Measurements from ENCODE around the gene SREBF2. TPM values are rescaled to one million over a fixed set of nuclear protein-coding genes. Genes with fewer than 3 reads are reported as not detected.
"Not testable (repeated sequence)": the region's sequence is repeated elsewhere in the genome, so short reads cannot be mapped to it uniquely, and the experiment has no call there.

The SREBF2 gene
- total and polyA plus RNA-seq, 3 experiments from 2014 or later = 24.5 to 87.1 (median 85.1) TPM

DNA sequence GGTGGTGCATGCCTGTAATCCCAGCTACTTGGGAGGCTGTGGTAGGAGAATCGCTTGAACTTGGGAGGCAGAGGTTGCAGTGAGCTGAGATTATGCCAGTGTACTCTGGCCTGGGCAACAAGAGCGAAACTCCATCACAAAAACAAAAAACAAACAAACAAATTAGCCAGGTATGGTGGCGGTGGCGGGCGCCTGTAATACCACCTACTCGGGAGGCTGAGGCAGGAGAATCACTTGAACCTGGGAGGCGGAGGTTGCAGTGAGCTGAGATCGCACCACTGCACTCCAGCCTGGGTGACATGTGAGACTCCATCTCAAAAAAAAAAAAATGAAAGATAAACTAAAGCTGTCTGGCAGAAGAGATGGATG lies 116.0 kb downstream of the SREBF2 start:
- H3K4me3 Mint-ChIP-seq = peak overlapping the region in 1 of 7 donors; percentile 19
- H3K27me3 ChIP-seq (ENCODE audit: insufficient read depth, low read length, poor library complexity, severe bottlenecking); H3K36me3 ChIP-seq (ENCODE audit: insufficient read depth, low read length); H3K36me3 Mint-ChIP-seq; H3K27ac Mint-ChIP-seq; DNase-seq; POLR2A ChIA-PET; H3K27ac ChIP-seq (ENCODE audit: low read depth, low read length); H3K27me3 Mint-ChIP-seq; H3K9me3 Mint-ChIP-seq; H3K4me3 ChIP-seq (ENCODE audit: low read length); H3K9me3 ChIP-seq (ENCODE audit: low read length): not testable (repeated sequence)
- peaks cover 8 to 16% (median 10%) of the 10 kb centered on the region in 3 donors for H3K4me1 Mint-ChIP-seq
- CTCF ChIA-PET = interaction anchor here (1.6 to 2.9 kb wide), 2 partner anchors 8 to 203 kb away, joined by 5 to 10 read pairs; no protein-coding TSS in a partner anchor
- H3K4me1 ChIP-seq (ENCODE audit: insufficient read depth, low read length) = peaks cover 18% of the 10 kb centered on the region

GRCh38 chr22:41949297-41949965 lies 116.5 kb downstream of the SREBF2 start:
- Histone ChIP-seq H3K4me3 (ENCODE audit: low read length) (no peak overlapping the region), H3K36me3 (ENCODE audit: insufficient read depth, low read length) (no peaks in the 10 kb centered on the region), H3K27ac (ENCODE audit: low read depth, low read length) (no peak overlapping the region), H3K9me3 (ENCODE audit: low read length) (no peaks in the 10 kb centered on the region), H3K27me3 (ENCODE audit: insufficient read depth, low read length, poor library complexity, severe bottlenecking) (no peaks in the 10 kb centered on the region), H3K4me1 (ENCODE audit: insufficient read depth, low read length) (peaks cover 18% of the 10 kb centered on the region)
- DNase-seq = no peak
- H3K9me3 Mint-ChIP-seq = no peaks in the 10 kb centered on the region
- H3K27me3 Mint-ChIP-seq = no peaks in the 10 kb centered on the region
- no peak overlapping the region for H3K27ac Mint-ChIP-seq
- ChIA-PET POLR2A (no interaction called here), CTCF (interaction anchor here (0.7 to 2.9 kb wide), 4 partner anchors 9 to 647 kb away, joined by 3 to 10 read pairs (median 4); no protein-coding TSS in a partner anchor)
- H3K36me3 Mint-ChIP-seq = peaks cover 0 to 2% (median 0%) of the 10 kb centered on the region in 3 donors
- peak overlapping the region in 1 of 7 donors; percentile 19 for H3K4me3 Mint-ChIP-seq
- H3K4me1 Mint-ChIP-seq = peaks cover 8 to 16% (median 10%) of the 10 kb centered on the region in 3 donors

- ChIA-PET CTCF (interaction anchor here (0.8 kb wide), 2 partner anchors 11 to 89 kb away, joined by 3 read pairs; no protein-coding TSS in a partner anchor), POLR2A (interaction anchor here (1.3 kb wide), 1 partner anchor 11 kb away, joined by 3 read pairs; no protein-coding TSS in a partner anchor)
Measured at GRCh38 chr22:41951898-41952474, 119.1 kb downstream of the SREBF2 start, which contains the start of gene SMIM45. Gene SMIM45, plus strand, starts transcription at chr22:41952150.

GRCh38 chr22:41952713-41953112 lies 119.8 kb downstream of the SREBF2 start:
- Mint-ChIP-seq H3K9me3 (no peaks in the 10 kb centered on the region), H3K4me3 (no peak overlapping the region), H3K27me3 (no peaks in the 10 kb centered on the region), H3K27ac (no peak overlapping the region), H3K4me1 (peaks cover 4 to 5% (median 4%) of the 10 kb centered on the region in 3 donors), H3K36me3 (no peaks in the 10 kb centered on the region)
- Histone ChIP-seq H3K36me3 (ENCODE audit: insufficient read depth, low read length) (no peaks in the 10 kb centered on the region), H3K4me3 (ENCODE audit: low read length) (no peak overlapping the region), H3K4me1 (ENCODE audit: insufficient read depth, low read length) (peaks cover under 1% of the 10 kb centered on the region), H3K27me3 (ENCODE audit: insufficient read depth, low read length, poor library complexity, severe bottlenecking) (no peaks in the 10 kb centered on the region), H3K9me3 (ENCODE audit: low read length) (no peaks in the 10 kb centered on the region), H3K27ac (ENCODE audit: low read depth, low read length) (no peak overlapping the region)
- DNase-seq = no peak
- CTCF ChIA-PET = no interaction called here
- POLR2A ChIA-PET = interaction anchor here (1.3 kb wide), 1 partner anchor 12 kb away, joined by 3 read pairs; no protein-coding TSS in a partner anchor

More at GRCh38 chr22:41951898-41952474, 119.1 kb downstream of the SREBF2 start, which contains the start of gene SMIM45:
- H3K9me3 ChIP-seq (ENCODE audit: low read length) = no peaks in the 10 kb centered on the region
- no peak within 1 kb of the TSS for H3K4me3 ChIP-seq (ENCODE audit: low read length)
- Mint-ChIP-seq H3K9me3 (no peaks in the 10 kb centered on the region), H3K27me3 (no peaks in the 10 kb centered on the region), H3K27ac (peak within 1 kb of the TSS in 1 of 8 donors; percentile 54), H3K4me3 (no peak within 1 kb of the TSS), H3K36me3 (no peaks in the 10 kb centered on the region), H3K4me1 (peaks cover 0 to 3% (median 2%) of the 10 kb centered on the region in 3 donors)
- no peak within 1 kb of the TSS for H3K27ac ChIP-seq (ENCODE audit: low read depth, low read length)
- DNase-seq = no peak
- no peaks in the 10 kb centered on the region for H3K27me3 ChIP-seq (ENCODE audit: insufficient read depth, low read length, poor library complexity, severe bottlenecking)
- H3K4me1 ChIP-seq (ENCODE audit: insufficient read depth, low read length) = peaks cover 8% of the 10 kb centered on the region
- no peaks in the 10 kb centered on the region for H3K36me3 ChIP-seq (ENCODE audit: insufficient read depth, low read length)

Other genes with a start within 250 kb of the SREBF2 start
- gene PMM1, start 243.3 kb upstream of the SREBF2 start, total RNA-seq = 10 to 100 TPM; 27.5 to 33.2 TPM
- gene PMM1, start 243.3 kb upstream of the SREBF2 start, polyA plus RNA-seq = 33.3 TPM
- gene DESI1, start 212.1 kb upstream of the SREBF2 start, total RNA-seq = 10 to 100 TPM; 84.2 to 86.9 TPM
- 12.5 TPM for gene DESI1, start 212.1 kb upstream of the SREBF2 start, polyA plus RNA-seq
- 100 to 1,000 TPM; 447 to 453 TPM for gene XRCC6, start 211.8 kb upstream of the SREBF2 start, total RNA-seq
- 456 TPM for gene XRCC6, start 211.8 kb upstream of the SREBF2 start, polyA plus RNA-seq
- gene SNU13, start 144.2 kb upstream of the SREBF2 start, total RNA-seq = 100 to 1,000 TPM; 315 to 324 TPM
- 270 TPM for gene SNU13, start 144.2 kb upstream of the SREBF2 start, polyA plus RNA-seq
- gene MEI1, start 133.6 kb upstream of the SREBF2 start, total RNA-seq = 10 to 100 TPM; 33.9 to 36.3 TPM
- 150 TPM for gene MEI1, start 133.6 kb upstream of the SREBF2 start, polyA plus RNA-seq
- gene CCDC134, start 32.4 kb upstream of the SREBF2 start, total RNA-seq = 10 to 100 TPM; 17.9 to 19.9 TPM
- gene CCDC134, start 32.4 kb upstream of the SREBF2 start, polyA plus RNA-seq = 5.5 TPM
- gene SHISA8, start 82.0 kb downstream of the SREBF2 start, total RNA-seq = 1 to 10 TPM; 1.3 to 1.4 TPM
- not detected for gene SHISA8, start 82.0 kb downstream of the SREBF2 start, polyA plus RNA-seq
- 1 to 10 TPM; 5.4 to 5.9 TPM for gene TNFRSF13C, start 93.7 kb downstream of the SREBF2 start, total RNA-seq
- gene TNFRSF13C, start 93.7 kb downstream of the SREBF2 start, polyA plus RNA-seq = 2.0 TPM
- 10 to 100 TPM; 73.2 to 77.5 TPM for gene CENPM, start 114.0 kb downstream of the SREBF2 start, total RNA-seq
- gene CENPM, start 114.0 kb downstream of the SREBF2 start, polyA plus RNA-seq = 19.2 TPM
- gene SEPTIN3, start 136.3 kb downstream of the SREBF2 start, total RNA-seq = under 1 TPM; 0.33 to 0.51 TPM
- not detected for gene SEPTIN3, start 136.3 kb downstream of the SREBF2 start, polyA plus RNA-seq
- under 1 TPM; 0.66 to 0.82 TPM for gene WBP2NL, start 165.7 kb downstream of the SREBF2 start, total RNA-seq
- 0.70 TPM for gene WBP2NL, start 165.7 kb downstream of the SREBF2 start, polyA plus RNA-seq
- 10 to 100 TPM; 20.3 to 21.2 TPM for gene NAGA, start 237.7 kb downstream of the SREBF2 start, total RNA-seq
- gene NAGA, start 237.7 kb downstream of the SREBF2 start, polyA plus RNA-seq = 19.0 TPM
- 1 to 10 TPM; 3.1 TPM for gene PHETA2, start 241.1 kb downstream of the SREBF2 start, total RNA-seq
- 0.67 TPM for gene PHETA2, start 241.1 kb downstream of the SREBF2 start, polyA plus RNA-seq
- gene SMDT1, start 246.6 kb downstream of the SREBF2 start, total RNA-seq = 10 to 100 TPM; 67.9 to 74.5 TPM
- gene SMDT1, start 246.6 kb downstream of the SREBF2 start, polyA plus RNA-seq = 160 TPM